Karpas-422 (cell line): Measurements from ENCODE around the gene TARS2. TPM values are rescaled to one million over a fixed set of nuclear protein-coding genes. Genes with fewer than 3 reads are reported as not detected.

Experiments
- small RNA-seq: library from RNA; depleted of rRNA; stranded (forward); fragments of <200 nt; gene quantifications from one replicate; pipeline ENCODE3, GENCODE V24; 2014
- total RNA-seq: library from RNA; depleted of rRNA; stranded (reverse); fragments of >200 nt; shearing (Covaris generic); gene quantifications from 2 replicates; pipeline ENCODE4 v1.2.3, GENCODE V29; 2014; ENCODE audit warnings: low replicate concordance; rRNA removed

TARS2 gene
- total RNA-seq, 1 experiment from 2014 or later, result 38.3 TPM

Small RNAs within 50 kb of the gene (small RNA-seq; reads per million reads assigned to genes)
- not detected for gene MIR4257

Other genes with a start within 250 kb of the TARS2 start
- 0.22 and 0.45 TPM in 2 replicates for gene CA14, start 229.6 kb upstream of the TARS2 start, total RNA-seq
- gene APH1A, start 218.4 kb upstream of the TARS2 start, total RNA-seq, result 122 and 130 TPM in 2 replicates
- gene C1orf54, start 214.6 kb upstream of the TARS2 start, total RNA-seq, result 5.1 and 21.2 TPM in 2 replicates
- gene CIART, start 204.9 kb upstream of the TARS2 start, total RNA-seq, result 4.1 and 4.9 TPM in 2 replicates
- gene MRPS21, start 193.6 kb upstream of the TARS2 start, total RNA-seq, result 71.0 and 75.0 TPM in 2 replicates
- 50.5 and 51.6 TPM in 2 replicates for gene PRPF3, start 165.9 kb upstream of the TARS2 start, total RNA-seq
- gene RPRD2, start 123.3 kb upstream of the TARS2 start, total RNA-seq, result 17.9 and 29.9 TPM in 2 replicates
- 2.2 and 7.2 TPM in 2 replicates for gene ECM1, start 20.7 kb downstream of the TARS2 start, total RNA-seq
- gene FALEC, start 28.3 kb downstream of the TARS2 start, total RNA-seq, result 0.54 TPM in 1 of 2 replicates, not detected in the other
- gene ADAMTSL4, start 62.0 kb downstream of the TARS2 start, total RNA-seq, result not detected in 2 replicates
- gene MCL1, start 92.2 kb downstream of the TARS2 start, total RNA-seq, result 141 and 150 TPM in 2 replicates
- gene ENSA, start 142.2 kb downstream of the TARS2 start, total RNA-seq, result 113 and 121 TPM in 2 replicates
- gene GOLPH3L, start 209.7 kb downstream of the TARS2 start, total RNA-seq, result 15.2 and 28.1 TPM in 2 replicates
- gene HORMAD1, start 233.5 kb downstream of the TARS2 start, total RNA-seq, result 0.51 and 2.8 TPM in 2 replicates